ENCODE measurements around the gene SIX3.

SIX3 gene

DNA sequence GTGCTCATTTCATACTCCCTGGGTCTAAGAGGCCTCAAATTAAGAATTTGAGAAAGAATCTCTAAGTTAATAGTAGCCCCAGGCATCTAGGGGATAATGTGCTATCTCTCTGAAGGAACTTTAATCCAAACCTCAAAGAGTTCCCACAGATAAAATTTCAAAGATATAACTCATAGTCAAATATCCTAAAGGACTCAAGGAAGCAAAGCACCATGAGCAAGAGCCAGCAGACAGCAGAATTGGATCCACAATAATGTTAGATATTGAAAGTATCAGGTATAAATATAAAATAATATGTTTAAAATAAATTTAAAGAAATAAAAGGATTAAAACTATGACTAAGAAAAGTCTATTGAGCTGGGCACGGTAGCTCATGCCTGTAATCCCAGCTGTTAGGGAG, 31.7 kb upstream of the SIX3 start:
- no peak overlapping the region for H3K4me3 ChIP-seq (ENCODE audit: insufficient read length, low read depth)
- no peak overlapping the region for H3K9ac ChIP-seq (ENCODE audit: insufficient read length, low read depth)
- H3K9me3 ChIP-seq (ENCODE audit: insufficient read depth, low read length) = peaks cover 17% of the 10 kb centered on the region; the same call in 1 of the 2 replicates
- H3K36me3 ChIP-seq (ENCODE audit: insufficient read depth, insufficient read length, low read length) = no peaks in the 10 kb centered on the region
- TF ChIP-seq YY1 (IDR thresholded peaks at IDR 0.05; ENCODE audit: insufficient read depth, insufficient read length) (no peak), ZNF274 (IDR thresholded peaks at IDR 0.05; ENCODE audit: low read depth, low read length) (no peak), SUZ12 (IDR thresholded peaks at IDR 0.05; ENCODE audit: extremely low read depth, insufficient read depth, insufficient read length) (no peak)
- H3K27me3 ChIP-seq (ENCODE audit: insufficient read depth, insufficient read length) = no peaks in the 10 kb centered on the region
- no peaks in the 10 kb centered on the region for H3K4me1 ChIP-seq (ENCODE audit: insufficient read depth, insufficient read length)
- no peak for DNase-seq (ENCODE audit: low read depth, low spot score)

DNA sequence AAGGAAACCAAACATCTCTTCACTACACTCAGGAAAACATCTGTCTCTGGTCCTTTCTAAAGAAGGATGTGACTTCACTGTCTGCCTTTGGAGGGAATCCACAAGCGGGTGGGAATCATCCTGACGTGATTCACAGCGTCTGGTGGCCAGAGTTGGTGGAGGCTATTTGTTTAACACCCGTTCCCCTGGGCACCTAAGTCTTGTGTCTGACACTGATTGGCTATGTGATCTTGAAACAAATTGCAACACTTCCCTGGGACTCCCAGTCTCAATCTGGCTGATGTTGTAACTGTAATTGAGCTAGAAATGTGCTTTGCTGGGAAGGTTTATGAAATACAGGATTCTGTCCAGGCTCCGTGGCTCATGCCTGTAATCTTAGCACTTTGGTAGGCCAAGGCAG, 28.8 kb upstream of the SIX3 start:
- no peaks in the 10 kb centered on the region for H3K36me3 ChIP-seq (ENCODE audit: insufficient read depth, insufficient read length, low read length)
- no peaks in the 10 kb centered on the region for H3K4me1 ChIP-seq (ENCODE audit: insufficient read depth, insufficient read length)
- H3K9ac ChIP-seq (ENCODE audit: insufficient read length, low read depth) = no peak overlapping the region
- H3K4me3 ChIP-seq (ENCODE audit: insufficient read length, low read depth) = no peak overlapping the region
- DNase-seq (ENCODE audit: low read depth, low spot score) = no peak
- peaks cover 17% of the 10 kb centered on the region; the same call in 1 of the 2 replicates for H3K9me3 ChIP-seq (ENCODE audit: insufficient read depth, low read length)
- H3K27me3 ChIP-seq (ENCODE audit: insufficient read depth, insufficient read length) = peaks cover 2% of the 10 kb centered on the region
- TF ChIP-seq SUZ12 (IDR thresholded peaks at IDR 0.05; ENCODE audit: extremely low read depth, insufficient read depth, insufficient read length) (no peak), YY1 (IDR thresholded peaks at IDR 0.05; ENCODE audit: insufficient read depth, insufficient read length) (no peak), ZNF274 (IDR thresholded peaks at IDR 0.05; ENCODE audit: low read depth, low read length) (no peak)

DNA sequence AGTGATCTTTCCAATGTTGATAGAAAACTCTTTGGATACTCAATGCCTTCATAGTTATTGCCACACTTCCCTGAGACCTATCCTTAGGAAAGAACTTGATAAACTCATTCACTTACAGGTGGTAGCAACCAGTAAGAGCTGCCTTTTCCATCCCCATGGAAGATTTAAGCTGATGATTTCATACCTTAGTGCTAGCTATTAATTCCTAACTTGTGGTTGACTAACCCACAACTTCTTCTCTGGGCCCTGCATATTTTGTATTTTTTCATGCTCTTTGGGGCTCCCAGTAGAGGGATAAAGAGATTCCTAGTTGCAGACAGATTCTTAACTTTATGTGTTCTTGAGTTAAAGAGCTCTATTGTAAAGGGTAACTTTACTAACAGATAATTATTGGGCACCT, 25.2 kb upstream of the SIX3 start:
- Histone ChIP-seq H3K36me3 (ENCODE audit: insufficient read depth, insufficient read length, low read length) (no peaks in the 10 kb centered on the region), H3K4me3 (ENCODE audit: insufficient read length, low read depth) (no peak overlapping the region), H3K9me3 (ENCODE audit: insufficient read depth, low read length) (0 out of 2 replicates have a peak, but pooled peaks cover 6% of the 10 kb centered on the region), H3K27me3 (ENCODE audit: insufficient read depth, insufficient read length) (peaks cover 6% of the 10 kb centered on the region), H3K9ac (ENCODE audit: insufficient read length, low read depth) (no peak overlapping the region), H3K4me1 (ENCODE audit: insufficient read depth, insufficient read length) (no peaks in the 10 kb centered on the region)
- DNase-seq (ENCODE audit: low read depth, low spot score) = no peak
- TF ChIP-seq ZNF274 (IDR thresholded peaks at IDR 0.05; ENCODE audit: low read depth, low read length) = no peak
- no peak for TF ChIP-seq SUZ12 (IDR thresholded peaks at IDR 0.05; ENCODE audit: extremely low read depth, insufficient read depth, insufficient read length)
- no peak for TF ChIP-seq YY1 (IDR thresholded peaks at IDR 0.05; ENCODE audit: insufficient read depth, insufficient read length)

DNA sequence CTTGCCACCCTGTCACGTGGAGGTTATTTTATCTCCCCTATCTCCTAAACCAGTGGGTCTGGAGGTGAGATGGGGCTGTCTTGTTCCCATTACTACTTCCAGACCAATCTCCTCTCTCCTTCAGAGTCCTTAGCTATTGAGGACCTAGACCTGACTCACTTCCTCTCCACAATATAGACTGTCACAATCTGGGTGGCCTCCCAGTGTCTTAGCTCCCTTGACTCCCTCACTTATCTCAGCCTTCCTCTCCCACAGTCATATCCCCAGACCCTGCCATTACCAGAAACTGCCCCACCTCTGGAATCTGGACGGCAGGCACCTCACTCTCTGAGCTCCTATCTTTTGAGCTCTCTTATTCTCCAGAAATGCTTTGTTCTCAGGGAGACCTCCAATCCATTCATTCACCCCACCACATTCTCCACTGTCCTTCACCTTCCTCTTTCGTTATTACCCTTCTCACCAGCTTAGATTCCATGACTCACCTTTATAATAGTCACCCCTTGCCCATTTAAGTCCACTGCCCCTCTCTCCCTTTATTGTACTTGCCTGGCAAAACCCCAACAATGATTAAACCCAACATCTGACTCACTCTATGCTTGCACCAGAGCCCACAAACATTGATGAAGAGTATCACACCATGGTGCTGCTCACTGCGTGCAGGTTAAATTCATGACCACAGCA, 23.3 kb upstream of the SIX3 start:
- Histone ChIP-seq H3K4me3 (ENCODE audit: insufficient read length, low read depth) (no peak overlapping the region), H3K4me1 (ENCODE audit: insufficient read depth, insufficient read length) (no peaks in the 10 kb centered on the region), H3K27me3 (ENCODE audit: insufficient read depth, insufficient read length) (peaks cover 19% of the 10 kb centered on the region), H3K36me3 (ENCODE audit: insufficient read depth, insufficient read length, low read length) (no peaks in the 10 kb centered on the region), H3K9me3 (ENCODE audit: insufficient read depth, low read length) (no peaks in the 10 kb centered on the region), H3K9ac (ENCODE audit: insufficient read length, low read depth) (no peak overlapping the region)
- no peak for TF ChIP-seq ZNF274 (IDR thresholded peaks at IDR 0.05; ENCODE audit: low read depth, low read length)
- no peak for TF ChIP-seq YY1 (IDR thresholded peaks at IDR 0.05; ENCODE audit: insufficient read depth, insufficient read length)
- TF ChIP-seq SUZ12 (IDR thresholded peaks at IDR 0.05; ENCODE audit: extremely low read depth, insufficient read depth, insufficient read length) = no peak
- DNase-seq (ENCODE audit: low read depth, low spot score) = no peak

DNA sequence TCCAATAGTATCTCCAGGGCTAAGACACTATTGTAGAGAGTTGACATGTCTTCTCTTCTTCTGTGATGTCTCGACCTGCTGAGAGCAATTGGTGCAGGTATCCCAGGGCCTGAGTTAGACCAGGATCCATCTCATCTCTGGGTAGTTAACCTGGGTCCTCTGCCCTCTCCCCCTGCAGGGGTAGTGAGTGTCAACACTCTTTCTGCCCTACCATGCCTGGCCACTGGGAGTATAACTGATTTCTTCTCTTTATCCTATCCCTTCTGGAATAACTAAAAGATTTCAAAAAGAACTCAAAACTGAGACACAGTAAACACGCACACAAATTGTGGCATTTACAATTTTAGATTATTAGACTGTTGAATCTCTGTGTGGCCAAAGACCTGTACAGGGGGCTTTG, 20.8 kb upstream of the SIX3 start:
- Histone ChIP-seq H3K27me3 (ENCODE audit: insufficient read depth, insufficient read length) (peaks cover 44% of the 10 kb centered on the region), H3K4me1 (ENCODE audit: insufficient read depth, insufficient read length) (no peaks in the 10 kb centered on the region), H3K36me3 (ENCODE audit: insufficient read depth, insufficient read length, low read length) (no peaks in the 10 kb centered on the region), H3K4me3 (ENCODE audit: insufficient read length, low read depth) (no peak overlapping the region), H3K9ac (ENCODE audit: insufficient read length, low read depth) (no peak overlapping the region), H3K9me3 (ENCODE audit: insufficient read depth, low read length) (no peaks in the 10 kb centered on the region)
- DNase-seq (ENCODE audit: low read depth, low spot score) = no peak
- no peak for TF ChIP-seq SUZ12 (IDR thresholded peaks at IDR 0.05; ENCODE audit: extremely low read depth, insufficient read depth, insufficient read length)
- TF ChIP-seq ZNF274 (IDR thresholded peaks at IDR 0.05; ENCODE audit: low read depth, low read length) = no peak
- TF ChIP-seq YY1 (IDR thresholded peaks at IDR 0.05; ENCODE audit: insufficient read depth, insufficient read length) = no peak

DNA sequence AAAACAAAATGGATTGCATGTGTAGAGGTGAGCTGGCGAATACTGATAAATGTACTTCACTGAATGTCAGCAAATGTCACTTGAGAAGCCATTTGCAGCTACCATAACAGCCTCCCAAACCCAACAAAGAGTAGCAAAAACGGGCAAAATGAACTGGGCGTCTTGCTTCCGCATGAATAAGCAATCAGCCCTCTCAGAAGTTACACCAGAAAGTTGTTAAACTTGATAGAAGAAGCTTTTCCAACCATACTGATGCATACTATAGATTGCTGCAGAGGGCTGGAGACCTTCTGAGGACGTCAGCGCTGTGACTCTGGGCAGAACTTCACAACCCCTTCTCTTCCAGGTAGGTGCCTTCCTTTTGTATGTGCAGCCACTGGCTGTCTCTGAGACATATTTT, 18.7 kb upstream of the SIX3 start:
- peaks cover 61% of the 10 kb centered on the region for H3K27me3 ChIP-seq (ENCODE audit: insufficient read depth, insufficient read length)
- no peak for TF ChIP-seq ZNF274 (IDR thresholded peaks at IDR 0.05; ENCODE audit: low read depth, low read length)
- TF ChIP-seq YY1 (IDR thresholded peaks at IDR 0.05; ENCODE audit: insufficient read depth, insufficient read length) = no peak
- TF ChIP-seq SUZ12 (IDR thresholded peaks at IDR 0.05; ENCODE audit: extremely low read depth, insufficient read depth, insufficient read length) = no peak
- H3K9ac ChIP-seq (ENCODE audit: insufficient read length, low read depth) = no peak overlapping the region
- DNase-seq (ENCODE audit: low read depth, low spot score) = no peak
- no peaks in the 10 kb centered on the region for H3K4me1 ChIP-seq (ENCODE audit: insufficient read depth, insufficient read length)
- H3K36me3 ChIP-seq (ENCODE audit: insufficient read depth, insufficient read length, low read length) = no peaks in the 10 kb centered on the region
- no peaks in the 10 kb centered on the region for H3K9me3 ChIP-seq (ENCODE audit: insufficient read depth, low read length)
- no peak overlapping the region for H3K4me3 ChIP-seq (ENCODE audit: insufficient read length, low read depth)

DNA sequence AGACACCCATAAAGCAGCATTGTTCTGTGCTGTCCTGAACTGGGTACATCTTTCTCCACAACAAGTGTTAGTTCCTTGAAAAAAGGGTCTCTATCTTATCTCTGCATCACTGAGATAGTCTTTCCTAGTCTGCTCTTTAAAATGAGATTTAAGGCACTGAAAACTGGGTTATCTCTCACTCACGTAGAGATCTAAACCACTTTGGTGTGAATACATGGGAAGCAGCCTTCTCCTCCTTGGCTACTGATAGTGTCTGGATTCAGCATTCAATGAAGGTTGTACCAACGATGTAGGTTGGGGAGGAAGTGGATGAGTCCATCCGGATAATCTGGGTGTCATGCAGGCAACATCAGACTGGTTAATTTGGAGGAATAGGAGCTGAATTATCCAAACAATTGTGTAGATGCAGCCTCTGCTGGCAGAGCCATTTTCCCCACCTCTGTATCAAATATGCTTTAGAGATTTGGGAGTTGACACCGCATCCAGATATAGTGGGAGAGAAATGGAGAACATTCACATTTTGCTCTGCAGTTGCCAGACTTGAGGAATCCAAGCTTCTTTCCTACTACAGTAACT, 15.9 kb upstream of the SIX3 start:
- Histone ChIP-seq H3K36me3 (ENCODE audit: insufficient read depth, insufficient read length, low read length) (no peaks in the 10 kb centered on the region), H3K27me3 (ENCODE audit: insufficient read depth, insufficient read length) (peaks cover 87% of the 10 kb centered on the region)

More for the DNA sequence above, 15.9 kb upstream of the SIX3 start:
- no peaks in the 10 kb centered on the region for H3K4me1 ChIP-seq (ENCODE audit: insufficient read depth, insufficient read length)
- TF ChIP-seq ZNF274 (IDR thresholded peaks at IDR 0.05; ENCODE audit: low read depth, low read length) (no peak), SUZ12 (IDR thresholded peaks at IDR 0.05; ENCODE audit: extremely low read depth, insufficient read depth, insufficient read length) (no peak), YY1 (IDR thresholded peaks at IDR 0.05; ENCODE audit: insufficient read depth, insufficient read length) (no peak)
- no peak for DNase-seq (ENCODE audit: low read depth, low spot score)
- no peak overlapping the region for H3K4me3 ChIP-seq (ENCODE audit: insufficient read length, low read depth)
- H3K9me3 ChIP-seq (ENCODE audit: insufficient read depth, low read length) = no peaks in the 10 kb centered on the region
- H3K9ac ChIP-seq (ENCODE audit: insufficient read length, low read depth) = no peak overlapping the region

Data from NT2/D1 (cell line).